Stimulated activated memory B cell treated with anti-CD40 and anti-IgM and Interleukin-4, amounts not matched to agents 10 μg/mL and 1 μg/mL and 100 μg/mL, for 72 hours (primary cell): ENCODE measurements around the gene BTBD9.

Source experiments
- ATAC-seq: fragments of 150-1000 bp; cut with Tn5 transposase; 2 replicates; pipeline ENCODE4 v1.10.0; 2021
- H3K27ac Mint-ChIP-seq: one replicate; pipeline ENCODE4 v1.8.0; 2022; ENCODE audit warnings: mild to moderate bottlenecking, mixed read lengths
- H3K27me3 Mint-ChIP-seq: one replicate; pipeline ENCODE4 v1.8.0; 2022; ENCODE audit warnings: mixed read lengths
- H3K36me3 Mint-ChIP-seq: one replicate; pipeline ENCODE4 v1.8.0; 2022; ENCODE audit warnings: mixed read lengths
- H3K4me1 Mint-ChIP-seq: one replicate; pipeline ENCODE4 v1.8.0; 2022; ENCODE audit warnings: mixed read lengths
- H3K4me3 Mint-ChIP-seq: one replicate; pipeline ENCODE4 v1.8.0; 2022; ENCODE audit warnings: mild to moderate bottlenecking, moderate library complexity, mixed read lengths
- H3K9me3 Mint-ChIP-seq: one replicate; pipeline ENCODE4 v1.8.0; 2022; ENCODE audit warnings: mixed read lengths

Gene BTBD9

GRCh38 chr6:38589367-38589720 is 50.4 kb downstream of the BTBD9 start:
- no peak overlapping the region for H3K4me3 Mint-ChIP-seq
- no peaks in the 10 kb centered on the region for H3K4me1 Mint-ChIP-seq
- no peak for ATAC-seq
- peaks cover 18% of the 10 kb centered on the region for H3K36me3 Mint-ChIP-seq
- H3K27me3 Mint-ChIP-seq: no peaks in the 10 kb centered on the region
- H3K9me3 Mint-ChIP-seq: no peaks in the 10 kb centered on the region
- no peak overlapping the region for H3K27ac Mint-ChIP-seq

- H3K36me3 Mint-ChIP-seq: peaks cover 17% of the 10 kb centered on the region
- H3K9me3 Mint-ChIP-seq: no peaks in the 10 kb centered on the region
- no peaks in the 10 kb centered on the region for H3K4me1 Mint-ChIP-seq
- no peaks in the 10 kb centered on the region for H3K27me3 Mint-ChIP-seq
- no peak overlapping the region for H3K27ac Mint-ChIP-seq
- no peak for ATAC-seq
- no peak overlapping the region for H3K4me3 Mint-ChIP-seq
These were observed 50.9 kb downstream of the BTBD9 start for GRCh38 chr6:38588631-38589366.

- no peak overlapping the region for H3K27ac Mint-ChIP-seq
- no peak for ATAC-seq
- no peaks in the 10 kb centered on the region for H3K9me3 Mint-ChIP-seq
- no peak overlapping the region for H3K4me3 Mint-ChIP-seq
- no peaks in the 10 kb centered on the region for H3K4me1 Mint-ChIP-seq
- H3K27me3 Mint-ChIP-seq: no peaks in the 10 kb centered on the region
- H3K36me3 Mint-ChIP-seq: peaks cover 8% of the 10 kb centered on the region
These were observed 51.9 kb downstream of the BTBD9 start for GRCh38 chr6:38587766-38588362.

GRCh38 chr6:38586992-38587391 is 52.7 kb downstream of the BTBD9 start:
- peaks cover 6% of the 10 kb centered on the region for H3K36me3 Mint-ChIP-seq
- H3K9me3 Mint-ChIP-seq: no peaks in the 10 kb centered on the region
- no peaks in the 10 kb centered on the region for H3K4me1 Mint-ChIP-seq
- H3K27me3 Mint-ChIP-seq: no peaks in the 10 kb centered on the region
- H3K27ac Mint-ChIP-seq: no peak overlapping the region
- no peak for ATAC-seq
- no peak overlapping the region for H3K4me3 Mint-ChIP-seq

- H3K27ac Mint-ChIP-seq: no peak overlapping the region
- peaks cover 11% of the 10 kb centered on the region for H3K36me3 Mint-ChIP-seq
- H3K4me1 Mint-ChIP-seq: no peaks in the 10 kb centered on the region
- H3K27me3 Mint-ChIP-seq: no peaks in the 10 kb centered on the region
- no peak overlapping the region for H3K4me3 Mint-ChIP-seq
- ATAC-seq: no peak
- H3K9me3 Mint-ChIP-seq: no peaks in the 10 kb centered on the region
These were observed 55.0 kb downstream of the BTBD9 start for GRCh38 chr6:38584731-38585130.

- H3K4me3 Mint-ChIP-seq: no peak overlapping the region
- H3K27me3 Mint-ChIP-seq: no peaks in the 10 kb centered on the region
- H3K4me1 Mint-ChIP-seq: peaks cover under 1% of the 10 kb centered on the region
- no peaks in the 10 kb centered on the region for H3K9me3 Mint-ChIP-seq
- ATAC-seq: no peak
- H3K36me3 Mint-ChIP-seq: peaks cover 17% of the 10 kb centered on the region
- no peak overlapping the region for H3K27ac Mint-ChIP-seq
These were observed 56.2 kb downstream of the BTBD9 start for GRCh38 chr6:38583523-38583922.

- Mint-ChIP-seq H3K27me3 (no peaks in the 10 kb centered on the region), H3K4me1 (peaks cover 8% of the 10 kb centered on the region), H3K27ac (no peak overlapping the region), H3K9me3 (no peaks in the 10 kb centered on the region), H3K4me3 (no peak overlapping the region), H3K36me3 (peaks cover 44% of the 10 kb centered on the region)
- no peak for ATAC-seq
These were observed 59.7 kb downstream of the BTBD9 start for GRCh38 chr6:38580030-38580429.

- peaks cover 45% of the 10 kb centered on the region for H3K36me3 Mint-ChIP-seq
- no peaks in the 10 kb centered on the region for H3K9me3 Mint-ChIP-seq
- peaks cover 8% of the 10 kb centered on the region for H3K4me1 Mint-ChIP-seq
- no peak for ATAC-seq
- no peak overlapping the region for H3K4me3 Mint-ChIP-seq
- H3K27me3 Mint-ChIP-seq: no peaks in the 10 kb centered on the region
- no peak overlapping the region for H3K27ac Mint-ChIP-seq
These were observed 60.6 kb downstream of the BTBD9 start for GRCh38 chr6:38579010-38579628.

GRCh38 chr6:38578075-38578474 is 61.7 kb downstream of the BTBD9 start:
- Mint-ChIP-seq H3K27me3 (no peaks in the 10 kb centered on the region), H3K4me3 (no peak overlapping the region), H3K4me1 (peaks cover 14% of the 10 kb centered on the region), H3K27ac (no peak overlapping the region), H3K36me3 (peaks cover 45% of the 10 kb centered on the region), H3K9me3 (no peaks in the 10 kb centered on the region)
- no peak for ATAC-seq

- H3K36me3 Mint-ChIP-seq: peaks cover 45% of the 10 kb centered on the region
- ATAC-seq: no peak
- no peak overlapping the region for H3K27ac Mint-ChIP-seq
- no peak overlapping the region for H3K4me3 Mint-ChIP-seq
- H3K9me3 Mint-ChIP-seq: no peaks in the 10 kb centered on the region
- H3K27me3 Mint-ChIP-seq: no peaks in the 10 kb centered on the region
- H3K4me1 Mint-ChIP-seq: peaks cover 15% of the 10 kb centered on the region
These were observed 62.2 kb downstream of the BTBD9 start for GRCh38 chr6:38577492-38577891.

- Mint-ChIP-seq H3K4me3 (no peak overlapping the region), H3K27ac (peak overlapping the region; percentile 59), H3K27me3 (no peaks in the 10 kb centered on the region), H3K36me3 (peaks cover 35% of the 10 kb centered on the region), H3K9me3 (no peaks in the 10 kb centered on the region), H3K4me1 (peaks cover 37% of the 10 kb centered on the region)
- ATAC-seq: no peak
These were observed 65.8 kb downstream of the BTBD9 start for GRCh38 chr6:38573801-38574395.

- Mint-ChIP-seq H3K9me3 (no peaks in the 10 kb centered on the region), H3K27me3 (no peaks in the 10 kb centered on the region), H3K36me3 (peaks cover 26% of the 10 kb centered on the region), H3K4me1 (peaks cover 29% of the 10 kb centered on the region), H3K4me3 (peak overlapping the region; percentile 53), H3K27ac (peak overlapping the region; percentile 90)
- ATAC-seq: peak; percentile 88
These were observed 67.4 kb downstream of the BTBD9 start for GRCh38 chr6:38572186-38572813.

- no peaks in the 10 kb centered on the region for H3K27me3 Mint-ChIP-seq
- peak overlapping the region; percentile 90 for H3K27ac Mint-ChIP-seq
- H3K9me3 Mint-ChIP-seq: no peaks in the 10 kb centered on the region
- H3K4me3 Mint-ChIP-seq: peak overlapping the region; percentile 53
- no peak for ATAC-seq
- peaks cover 23% of the 10 kb centered on the region for H3K36me3 Mint-ChIP-seq
- H3K4me1 Mint-ChIP-seq: peaks cover 29% of the 10 kb centered on the region
These were observed 68.0 kb downstream of the BTBD9 start for GRCh38 chr6:38571721-38572120.

- peaks cover 14% of the 10 kb centered on the region for H3K36me3 Mint-ChIP-seq
- H3K4me1 Mint-ChIP-seq: peaks cover 29% of the 10 kb centered on the region
- ATAC-seq: no peak
- H3K9me3 Mint-ChIP-seq: no peaks in the 10 kb centered on the region
- no peaks in the 10 kb centered on the region for H3K27me3 Mint-ChIP-seq
- peak overlapping the region; percentile 90 for H3K27ac Mint-ChIP-seq
- H3K4me3 Mint-ChIP-seq: no peak overlapping the region
These were observed 69.0 kb downstream of the BTBD9 start for GRCh38 chr6:38570750-38571149.

- H3K4me1 Mint-ChIP-seq: peaks cover 37% of the 10 kb centered on the region
- H3K4me3 Mint-ChIP-seq: no peak overlapping the region
- H3K27me3 Mint-ChIP-seq: no peaks in the 10 kb centered on the region
These were observed 72.3 kb downstream of the BTBD9 start for GRCh38 chr6:38567436-38567835.

More at GRCh38 chr6:38567436-38567835, 72.3 kb downstream of the BTBD9 start:
- ATAC-seq: no peak
- Mint-ChIP-seq H3K36me3 (peaks cover 12% of the 10 kb centered on the region), H3K9me3 (no peaks in the 10 kb centered on the region), H3K27ac (no peak overlapping the region)
